GM19043 (cell line): Measurements from ENCODE around the gene GLYATL1.

ENCODE experiments used
- ATAC-seq: cut with Tn5 transposase; IDR thresholded peaks from one replicate; pipeline ENCODE4 v1.9.1; 2021; ENCODE audit warnings: low read depth; ENCODE audit not compliant: unreplicated experiment

Gene GLYATL1

GRCh38 chr11:58926251-58926650 is 13.0 kb upstream of the GLYATL1 start:
- ATAC-seq, result no peak

- no peak for ATAC-seq
Observed at GRCh38 chr11:58926695-58927094, 12.6 kb upstream of the GLYATL1 start.

- no peak for ATAC-seq
Observed at GRCh38 chr11:58927393-58928106, 11.7 kb upstream of the GLYATL1 start.

GRCh38 chr11:58928107-58928499 is 11.2 kb upstream of the GLYATL1 start:
- ATAC-seq, result no peak

GRCh38 chr11:58928691-58929090 is 10.6 kb upstream of the GLYATL1 start:
- ATAC-seq, result no peak

GRCh38 chr11:58930926-58931325 is 8.4 kb upstream of the GLYATL1 start:
- ATAC-seq, result no peak

- no peak for ATAC-seq
Observed at GRCh38 chr11:58933661-58934060, 5.6 kb upstream of the GLYATL1 start.

- ATAC-seq, result no peak
Observed at GRCh38 chr11:58934945-58935513, 4.3 kb upstream of the GLYATL1 start.

- ATAC-seq, result no peak
Observed at GRCh38 chr11:58938398-58938797, 890 bp upstream of the GLYATL1 start.

- no peak for ATAC-seq
Observed at GRCh38 chr11:58940028-58940427, 740 bp downstream of the GLYATL1 start.

- ATAC-seq, result no peak
Observed at GRCh38 chr11:58941838-58942237, 2.5 kb downstream of the GLYATL1 start.

- no peak for ATAC-seq
Observed at GRCh38 chr11:58945663-58946062, 6.4 kb downstream of the GLYATL1 start.

- no peak for ATAC-seq
Observed at GRCh38 chr11:58949184-58949583, 9.9 kb downstream of the GLYATL1 start.

GRCh38 chr11:58957922-58958321 is 18.6 kb downstream of the GLYATL1 start:
- no peak for ATAC-seq

- no peak for ATAC-seq
Observed at GRCh38 chr11:58958500-58958899, 19.2 kb downstream of the GLYATL1 start.

- no peak for ATAC-seq
Observed at GRCh38 chr11:58963551-58964104, 24.3 kb downstream of the GLYATL1 start.

- ATAC-seq, result no peak
Observed at GRCh38 chr11:58965246-58965985, 26.1 kb downstream of the GLYATL1 start.

GRCh38 chr11:58968251-58968711 is 29.0 kb downstream of the GLYATL1 start:
- no peak for ATAC-seq

- no peak for ATAC-seq
Observed at GRCh38 chr11:58977470-58977869, 38.2 kb downstream of the GLYATL1 start.

GRCh38 chr11:58979222-58979621 is 39.9 kb downstream of the GLYATL1 start:
- ATAC-seq, result no peak

- ATAC-seq, result no peak
Observed at GRCh38 chr11:58980159-58980843, 41.0 kb downstream of the GLYATL1 start.
